ENCODE results near the gene ACTG1. TPM values are rescaled to one million over a fixed set of nuclear protein-coding genes. Genes with fewer than 3 reads are reported as not detected.

ACTG1 gene
- total and polyA plus RNA-seq, 9 of the 15 experiments (the other 6 are each of a cell fraction or from before 2014, with no cell fraction given) = 224 to 1,775 (median 568) TPM

- TF ChIP-seq ARID1B (IDR thresholded peaks at IDR 0.05) (no peak), ZNF24 (IDR thresholded peaks at IDR 0.05) (no peak), TEAD2 (tag; IDR thresholded peaks at IDR 0.05) (no peak), ZNF561 (CRISPR knock-in tag; conservative IDR thresholded peaks at IDR 0.05) (no peak), MLX (CRISPR knock-in tag; conservative IDR thresholded peaks at IDR 0.05) (no peak), L3MBTL2 (IDR thresholded peaks at IDR 0.05) (no peak), ZBTB1 (CRISPR knock-in tag; IDR thresholded peaks at IDR 0.05; ENCODE audit: borderline replicate concordance, low read depth) (no peak), ZNF121 (CRISPR knock-in tag; conservative IDR thresholded peaks at IDR 0.05) (no peak), KAT7 (CRISPR knock-in tag; IDR thresholded peaks at IDR 0.05; ENCODE audit: borderline replicate concordance) (no peak), ARID3A (IDR thresholded peaks at IDR 0.05; ENCODE audit: borderline replicate concordance, low read depth, low read length) (no peak), ZNF384 (IDR thresholded peaks at IDR 0.05; ENCODE audit: low read depth, low read length) (no peak), SRSF1 (IDR thresholded peaks at IDR 0.05; ENCODE audit: low read depth, low read length) (no peak), RNF219 (CRISPR knock-in tag; IDR thresholded peaks at IDR 0.05) (no peak), FOS (IDR thresholded peaks at IDR 0.05; ENCODE audit: extremely low read depth, insufficient read length) (no peak), TAF9B (IDR thresholded peaks at IDR 0.05; ENCODE audit: partially characterized antibody) (no peak), RHOXF2B (CRISPR knock-in tag; conservative IDR thresholded peaks at IDR 0.05) (no peak), SAFB2 (IDR thresholded peaks at IDR 0.05; ENCODE audit: borderline replicate concordance, low read depth, low read length, severe bottlenecking) (no peak)
- TF ChIP-seq, protein P1, sequence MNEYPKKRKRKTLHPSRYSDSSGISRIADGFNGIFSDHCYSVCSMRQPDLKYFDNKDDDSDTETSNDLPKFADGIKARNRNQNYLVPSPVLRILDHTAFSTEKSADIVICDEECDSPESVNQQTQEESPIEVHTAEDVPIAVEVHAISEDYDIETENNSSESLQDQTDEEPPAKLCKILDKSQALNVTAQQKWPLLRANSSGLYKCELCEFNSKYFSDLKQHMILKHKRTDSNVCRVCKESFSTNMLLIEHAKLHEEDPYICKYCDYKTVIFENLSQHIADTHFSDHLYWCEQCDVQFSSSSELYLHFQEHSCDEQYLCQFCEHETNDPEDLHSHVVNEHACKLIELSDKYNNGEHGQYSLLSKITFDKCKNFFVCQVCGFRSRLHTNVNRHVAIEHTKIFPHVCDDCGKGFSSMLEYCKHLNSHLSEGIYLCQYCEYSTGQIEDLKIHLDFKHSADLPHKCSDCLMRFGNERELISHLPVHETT (CRISPR knock-in tag; conservative IDR thresholded peaks at IDR 0.05 in 1 of 2, IDR thresholded peaks at IDR 0.05 in 1 of 2) = no peak
- TF ChIP-seq, protein P2, sequence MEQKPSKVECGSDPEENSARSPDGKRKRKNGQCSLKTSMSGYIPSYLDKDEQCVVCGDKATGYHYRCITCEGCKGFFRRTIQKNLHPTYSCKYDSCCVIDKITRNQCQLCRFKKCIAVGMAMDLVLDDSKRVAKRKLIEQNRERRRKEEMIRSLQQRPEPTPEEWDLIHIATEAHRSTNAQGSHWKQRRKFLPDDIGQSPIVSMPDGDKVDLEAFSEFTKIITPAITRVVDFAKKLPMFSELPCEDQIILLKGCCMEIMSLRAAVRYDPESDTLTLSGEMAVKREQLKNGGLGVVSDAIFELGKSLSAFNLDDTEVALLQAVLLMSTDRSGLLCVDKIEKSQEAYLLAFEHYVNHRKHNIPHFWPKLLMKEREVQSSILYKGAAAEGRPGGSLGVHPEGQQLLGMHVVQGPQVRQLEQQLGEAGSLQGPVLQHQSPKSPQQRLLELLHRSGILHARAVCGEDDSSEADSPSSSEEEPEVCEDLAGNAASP (IDR thresholded peaks at IDR 0.05) = no peak
Observed at GRCh38 chr17:81509207-81509971, 3.2 kb downstream of the ACTG1 start (continued).

Measured in K562 (cell line).